K562 (cell line): ENCODE results near the gene UNC119. TPM values are rescaled to one million over a fixed set of nuclear protein-coding genes. Genes with fewer than 3 reads are reported as not detected.

Source experiments
- ATF1 ChIP-seq, 2 experiments: fragments of 450-650 bp in 1 of 2; IDR thresholded peaks; 2 replicates each; pipeline ENCODE4 v1.6.1; 2016; ENCODE audit warnings: missing compliant biosample characterization in 1 of 2, missing genetic modification characterization in 1 of 2
- CTBP1 ChIP-seq: fragments of 450-650 bp; IDR thresholded peaks from 2 replicates; pipeline ENCODE4 v1.6.1; 2016; ENCODE audit warnings: borderline replicate concordance
- DACH1 ChIP-seq: fragments of 450-650 bp; IDR thresholded peaks from 2 replicates; pipeline ENCODE4 v1.6.1; 2018; ENCODE audit not compliant: partially characterized antibody
- ESRRB ChIP-seq: fragments of 250-450 bp; sonication (Bioruptor Pico); IDR thresholded peaks from 2 replicates; pipeline ENCODE4 v1.5.0; 2020; ENCODE audit warnings: mild to moderate bottlenecking, moderate library complexity, borderline replicate concordance
- FOXA1 ChIP-seq: fragments of 450-650 bp; IDR thresholded peaks from 2 replicates; pipeline ENCODE4 v1.6.1; 2016; ENCODE audit warnings: mild to moderate bottlenecking, borderline replicate concordance
- KDM2B ChIP-seq: fragments of 250-450 bp; sonication (Bioruptor Pico); IDR thresholded peaks from 2 replicates; pipeline ENCODE4 v1.8.0; 2021; ENCODE audit warnings: mild to moderate bottlenecking, moderate library complexity
- LEF1 ChIP-seq: fragments of 450-650 bp; IDR thresholded peaks from 2 replicates; pipeline ENCODE4 v1.6.1; 2016; ENCODE audit warnings: mild to moderate bottlenecking
- NCOA6 ChIP-seq: fragments of 450-650 bp; IDR thresholded peaks from 2 replicates; pipeline ENCODE4 v1.6.1; 2017; ENCODE audit warnings: mild to moderate bottlenecking
- THRAP3 ChIP-seq: fragments of 450-650 bp; IDR thresholded peaks from 2 replicates; pipeline ENCODE4 v1.6.1; 2016; ENCODE audit warnings: mild to moderate bottlenecking, inconsistent platforms, borderline replicate concordance
- ZFP36 ChIP-seq: fragments of 150-350 bp; IDR thresholded peaks from 2 replicates; pipeline ENCODE4 v1.6.1; 2018; ENCODE audit warnings: low read length, low read depth; ENCODE audit not compliant: partially characterized antibody
- ZNF23 ChIP-seq: fragments of 250-450 bp; sonication (Bioruptor Pico); IDR thresholded peaks from 2 replicates; pipeline ENCODE4 v1.4.0; 2020; ENCODE audit warnings: mild to moderate bottlenecking
- ZNF263 ChIP-seq: sonication (generic); formaldehyde crosslinking; IDR thresholded peaks from 2 replicates; pipeline ENCODE4 v1.8.0; 2022; ENCODE audit warnings: mild to moderate bottlenecking, missing genetic modification reagents, borderline replicate concordance
- ZNF274 ChIP-seq: IDR thresholded peaks from 2 replicates; pipeline ENCODE4 v1.6.1; 2011; ENCODE audit warnings: low read depth, mild to moderate bottlenecking, low read length, moderate library complexity, borderline replicate concordance
- polyA plus RNA-seq, 8 experiments: library from polyadenylated mRNA; depleted of rRNA in 4 of 8; stranded (reverse) in 5 of 8; unstranded in 3 of 8; fragments of >200 nt; fragmentation: Nextera tagmentation in 2 of 8; fragmentation: Illumina TruSeq in 1 of 8; extraction: Ambion mirVana in 2 of 8; extraction: Trizol in 1 of 8; gene quantifications; 2 replicates each; pipeline versions ENCODE4 v1.2.1 to v1.2.3, GENCODE V29; 2011 to 2014; ENCODE audit warnings: inconsistent platforms in 1 of 8, missing spikeins in 1 of 8
- total RNA-seq, 7 experiments: library from RNA; depleted of rRNA in 6 of 7; stranded (reverse); fragments of >200 nt in 6 of 7; fragmentation: Illumina TruSeq in 2 of 7; extraction: Trizol in 2 of 7; gene quantifications; 2 replicates each; pipeline versions ENCODE4 v1.2.1 to v1.2.3, GENCODE V29; 2011 to 2021; ENCODE audit warnings: low replicate concordance in 1 of 7
- TF ChIP-seq, protein P1 (sequence below), 2 experiments: IDR thresholded peaks; 2 replicates each; pipeline ENCODE4 v1.6.1; 2011; ENCODE audit warnings: borderline replicate concordance in 1 of 2, control low read depth in 1 of 2, low read depth in 1 of 2, low read length in 1 of 2, mild to moderate bottlenecking in 1 of 2, mixed read lengths in 1 of 2, moderate library complexity in 1 of 2; ENCODE audit not compliant: insufficient read depth in 1 of 2, insufficient read length in 1 of 2, poor library complexity in 1 of 2, severe bottlenecking in 1 of 2; ENCODE audit errors: extremely low read depth in 1 of 2
- TF ChIP-seq, protein P2 (sequence below): fragments of 250-450 bp; sonication (Bioruptor Pico); IDR thresholded peaks from 2 replicates; pipeline ENCODE4 v1.6.1; 2021; ENCODE audit warnings: mild to moderate bottlenecking
- TF ChIP-seq, protein P3 (sequence below): fragments of 450-650 bp; IDR thresholded peaks from 2 replicates; pipeline ENCODE4 v1.6.1; 2016; ENCODE audit warnings: borderline replicate concordance
- TF ChIP-seq, protein P4 (sequence below): sonication (generic); formaldehyde crosslinking; IDR thresholded peaks from 2 replicates; pipeline ENCODE4 v1.8.0; 2023; ENCODE audit warnings: mild to moderate bottlenecking, missing genetic modification reagents
- TF ChIP-seq, protein P5 (sequence below): fragments of 200-800 bp; sonication (Bioruptor generic); IDR thresholded peaks from 2 replicates; pipeline ENCODE4 v1.6.1; 2017; ENCODE audit warnings: missing genetic modification characterization, missing compliant biosample characterization

Gene UNC119
- total and polyA plus RNA-seq, 9 of the 15 experiments (the other 6 are each of a cell fraction or from before 2014, with no cell fraction given), result 0.37 to 47.7 (median 16.3) TPM

DNA sequence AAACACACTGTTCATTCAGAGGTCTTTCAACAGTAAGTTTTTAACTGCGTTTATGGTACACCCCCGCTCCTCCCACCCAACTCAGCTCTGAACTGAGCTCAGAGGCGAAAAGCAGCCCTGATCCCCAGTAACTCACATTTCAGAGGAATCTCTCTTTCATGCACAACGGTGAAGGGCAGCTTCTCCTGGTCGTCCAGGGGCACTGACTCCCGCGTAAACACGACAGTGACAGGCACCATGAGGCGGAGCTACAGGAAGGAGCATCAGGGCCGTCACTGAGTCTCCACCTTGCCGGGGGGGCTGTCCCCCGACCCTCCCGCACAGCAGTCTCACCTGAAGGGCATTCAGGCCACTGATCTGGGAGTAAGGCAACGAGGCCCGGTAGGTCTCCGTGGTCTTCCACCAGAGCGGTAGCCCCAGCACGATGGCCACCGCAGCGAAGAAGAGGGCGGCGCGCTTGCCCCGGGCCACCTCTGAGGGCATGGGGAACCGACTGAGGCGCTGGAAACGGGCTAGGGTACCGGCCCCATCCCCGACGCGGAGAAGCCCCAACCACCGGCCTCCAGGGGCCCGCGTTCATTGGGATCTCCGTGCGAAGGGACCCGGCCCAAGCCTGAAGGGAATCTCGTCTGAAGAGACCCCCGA, 18.4 kb upstream of the UNC119 start (continued):
- TF ChIP-seq, protein P1, sequence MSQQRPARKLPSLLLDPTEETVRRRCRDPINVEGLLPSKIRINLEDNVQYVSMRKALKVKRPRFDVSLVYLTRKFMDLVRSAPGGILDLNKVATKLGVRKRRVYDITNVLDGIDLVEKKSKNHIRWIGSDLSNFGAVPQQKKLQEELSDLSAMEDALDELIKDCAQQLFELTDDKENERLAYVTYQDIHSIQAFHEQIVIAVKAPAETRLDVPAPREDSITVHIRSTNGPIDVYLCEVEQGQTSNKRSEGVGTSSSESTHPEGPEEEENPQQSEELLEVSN (IDR thresholded peaks at IDR 0.05; ENCODE audit: borderline replicate concordance in 1 of 2, extremely low read depth in 1 of 2, insufficient read depth in 1 of 2, insufficient read length in 1 of 2, low read depth in 1 of 2, low read length in 1 of 2, poor library complexity in 1 of 2, severe bottlenecking in 1 of 2), result peak; percentile 58 to 70
- TF ChIP-seq KDM2B (CRISPR knock-in tag) (no peak), ZFP36 (no peak), ZNF23 (no peak), LEF1 (no peak), THRAP3 (no peak), ZNF263 (CRISPR knock-in tag) (no peak), NCOA6 (no peak), FOXA1 (no peak), DACH1 (no peak), ESRRB (CRISPR knock-in tag) (no peak), ZNF274 (no peak), ATF1 (CRISPR knock-in tag; IDR thresholded peaks at IDR 0.05) (no peak), ATF1 (tag; IDR thresholded peaks at IDR 0.05) (no peak), CTBP1 (peak; percentile 29; the same call in 1 of the 2 replicates)
- TF ChIP-seq, protein P2, sequence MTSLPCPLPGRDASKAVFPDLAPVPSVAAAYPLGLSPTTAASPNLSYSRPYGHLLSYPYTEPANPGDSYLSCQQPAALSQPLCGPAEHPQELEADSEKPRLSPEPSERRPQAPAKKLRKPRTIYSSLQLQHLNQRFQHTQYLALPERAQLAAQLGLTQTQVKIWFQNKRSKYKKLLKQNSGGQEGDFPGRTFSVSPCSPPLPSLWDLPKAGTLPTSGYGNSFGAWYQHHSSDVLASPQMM (CRISPR knock-in tag), result no peak
- TF ChIP-seq, protein P3, sequence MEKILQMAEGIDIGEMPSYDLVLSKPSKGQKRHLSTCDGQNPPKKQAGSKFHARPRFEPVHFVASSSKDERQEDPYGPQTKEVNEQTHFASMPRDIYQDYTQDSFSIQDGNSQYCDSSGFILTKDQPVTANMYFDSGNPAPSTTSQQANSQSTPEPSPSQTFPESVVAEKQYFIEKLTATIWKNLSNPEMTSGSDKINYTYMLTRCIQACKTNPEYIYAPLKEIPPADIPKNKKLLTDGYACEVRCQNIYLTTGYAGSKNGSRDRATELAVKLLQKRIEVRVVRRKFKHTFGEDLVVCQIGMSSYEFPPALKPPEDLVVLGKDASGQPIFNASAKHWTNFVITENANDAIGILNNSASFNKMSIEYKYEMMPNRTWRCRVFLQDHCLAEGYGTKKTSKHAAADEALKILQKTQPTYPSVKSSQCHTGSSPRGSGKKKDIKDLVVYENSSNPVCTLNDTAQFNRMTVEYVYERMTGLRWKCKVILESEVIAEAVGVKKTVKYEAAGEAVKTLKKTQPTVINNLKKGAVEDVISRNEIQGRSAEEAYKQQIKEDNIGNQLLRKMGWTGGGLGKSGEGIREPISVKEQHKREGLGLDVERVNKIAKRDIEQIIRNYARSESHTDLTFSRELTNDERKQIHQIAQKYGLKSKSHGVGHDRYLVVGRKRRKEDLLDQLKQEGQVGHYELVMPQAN, result 0 out of 2 replicates have a peak, but pooled peaks have one; percentile 26
- TF ChIP-seq, protein P4, sequence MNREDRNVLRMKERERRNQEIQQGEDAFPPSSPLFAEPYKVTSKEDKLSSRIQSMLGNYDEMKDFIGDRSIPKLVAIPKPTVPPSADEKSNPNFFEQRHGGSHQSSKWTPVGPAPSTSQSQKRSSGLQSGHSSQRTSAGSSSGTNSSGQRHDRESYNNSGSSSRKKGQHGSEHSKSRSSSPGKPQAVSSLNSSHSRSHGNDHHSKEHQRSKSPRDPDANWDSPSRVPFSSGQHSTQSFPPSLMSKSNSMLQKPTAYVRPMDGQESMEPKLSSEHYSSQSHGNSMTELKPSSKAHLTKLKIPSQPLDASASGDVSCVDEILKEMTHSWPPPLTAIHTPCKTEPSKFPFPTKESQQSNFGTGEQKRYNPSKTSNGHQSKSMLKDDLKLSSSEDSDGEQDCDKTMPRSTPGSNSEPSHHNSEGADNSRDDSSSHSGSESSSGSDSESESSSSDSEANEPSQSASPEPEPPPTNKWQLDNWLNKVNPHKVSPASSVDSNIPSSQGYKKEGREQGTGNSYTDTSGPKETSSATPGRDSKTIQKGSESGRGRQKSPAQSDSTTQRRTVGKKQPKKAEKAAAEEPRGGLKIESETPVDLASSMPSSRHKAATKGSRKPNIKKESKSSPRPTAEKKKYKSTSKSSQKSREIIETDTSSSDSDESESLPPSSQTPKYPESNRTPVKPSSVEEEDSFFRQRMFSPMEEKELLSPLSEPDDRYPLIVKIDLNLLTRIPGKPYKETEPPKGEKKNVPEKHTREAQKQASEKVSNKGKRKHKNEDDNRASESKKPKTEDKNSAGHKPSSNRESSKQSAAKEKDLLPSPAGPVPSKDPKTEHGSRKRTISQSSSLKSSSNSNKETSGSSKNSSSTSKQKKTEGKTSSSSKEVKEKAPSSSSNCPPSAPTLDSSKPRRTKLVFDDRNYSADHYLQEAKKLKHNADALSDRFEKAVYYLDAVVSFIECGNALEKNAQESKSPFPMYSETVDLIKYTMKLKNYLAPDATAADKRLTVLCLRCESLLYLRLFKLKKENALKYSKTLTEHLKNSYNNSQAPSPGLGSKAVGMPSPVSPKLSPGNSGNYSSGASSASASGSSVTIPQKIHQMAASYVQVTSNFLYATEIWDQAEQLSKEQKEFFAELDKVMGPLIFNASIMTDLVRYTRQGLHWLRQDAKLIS, result no peak
- TF ChIP-seq, protein P5, sequence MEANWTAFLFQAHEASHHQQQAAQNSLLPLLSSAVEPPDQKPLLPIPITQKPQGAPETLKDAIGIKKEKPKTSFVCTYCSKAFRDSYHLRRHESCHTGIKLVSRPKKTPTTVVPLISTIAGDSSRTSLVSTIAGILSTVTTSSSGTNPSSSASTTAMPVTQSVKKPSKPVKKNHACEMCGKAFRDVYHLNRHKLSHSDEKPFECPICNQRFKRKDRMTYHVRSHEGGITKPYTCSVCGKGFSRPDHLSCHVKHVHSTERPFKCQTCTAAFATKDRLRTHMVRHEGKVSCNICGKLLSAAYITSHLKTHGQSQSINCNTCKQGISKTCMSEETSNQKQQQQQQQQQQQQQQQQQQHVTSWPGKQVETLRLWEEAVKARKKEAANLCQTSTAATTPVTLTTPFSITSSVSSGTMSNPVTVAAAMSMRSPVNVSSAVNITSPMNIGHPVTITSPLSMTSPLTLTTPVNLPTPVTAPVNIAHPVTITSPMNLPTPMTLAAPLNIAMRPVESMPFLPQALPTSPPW (CRISPR knock-in tag), result peak; percentile 73
